NB4 (cell line): Measurements from ENCODE around the gene HMGCS1.

Experiments used
- POLR2A ChIP-seq: IDR thresholded peaks from 2 replicates; pipeline ENCODE4 v1.6.1; 2011; ENCODE audit warnings: mild to moderate bottlenecking; ENCODE audit not compliant: insufficient read length; ENCODE audit errors: extremely low read depth
- TF ChIP-seq, protein P1 (sequence below): IDR thresholded peaks from one replicate; pipeline ENCODE4 v1.5.1; 2012; ENCODE audit warnings: low read depth, low read length

DNA sequence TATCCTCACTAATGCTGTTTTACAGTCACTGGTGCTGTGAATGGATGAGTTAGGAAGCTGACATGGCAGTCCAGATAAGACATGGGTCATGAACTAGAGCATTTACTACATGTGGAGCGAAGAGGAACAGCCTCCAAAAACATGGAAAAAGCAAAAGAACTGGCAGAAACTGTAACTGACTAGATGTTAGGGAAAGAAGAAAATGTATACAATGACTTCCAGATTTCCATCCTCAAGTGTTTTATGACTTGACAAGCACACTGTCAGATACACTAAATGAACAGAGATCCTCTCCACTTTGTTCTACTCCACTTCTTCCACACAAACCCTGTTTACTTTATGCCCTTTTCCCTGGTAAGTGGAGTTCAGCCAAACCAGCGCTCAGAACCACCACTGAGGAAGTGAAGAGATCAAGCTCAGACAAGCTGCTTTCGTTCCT, 11.5 kb downstream of the HMGCS1 start:
- TF ChIP-seq, protein P1, sequence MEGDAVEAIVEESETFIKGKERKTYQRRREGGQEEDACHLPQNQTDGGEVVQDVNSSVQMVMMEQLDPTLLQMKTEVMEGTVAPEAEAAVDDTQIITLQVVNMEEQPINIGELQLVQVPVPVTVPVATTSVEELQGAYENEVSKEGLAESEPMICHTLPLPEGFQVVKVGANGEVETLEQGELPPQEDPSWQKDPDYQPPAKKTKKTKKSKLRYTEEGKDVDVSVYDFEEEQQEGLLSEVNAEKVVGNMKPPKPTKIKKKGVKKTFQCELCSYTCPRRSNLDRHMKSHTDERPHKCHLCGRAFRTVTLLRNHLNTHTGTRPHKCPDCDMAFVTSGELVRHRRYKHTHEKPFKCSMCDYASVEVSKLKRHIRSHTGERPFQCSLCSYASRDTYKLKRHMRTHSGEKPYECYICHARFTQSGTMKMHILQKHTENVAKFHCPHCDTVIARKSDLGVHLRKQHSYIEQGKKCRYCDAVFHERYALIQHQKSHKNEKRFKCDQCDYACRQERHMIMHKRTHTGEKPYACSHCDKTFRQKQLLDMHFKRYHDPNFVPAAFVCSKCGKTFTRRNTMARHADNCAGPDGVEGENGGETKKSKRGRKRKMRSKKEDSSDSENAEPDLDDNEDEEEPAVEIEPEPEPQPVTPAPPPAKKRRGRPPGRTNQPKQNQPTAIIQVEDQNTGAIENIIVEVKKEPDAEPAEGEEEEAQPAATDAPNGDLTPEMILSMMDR, result no peak
- no peak for TF ChIP-seq POLR2A
